K562 (cell line): ENCODE results near the gene OPA1. TPM values are rescaled to one million over a fixed set of nuclear protein-coding genes. Genes with fewer than 3 reads are reported as not detected.

Experiments used
- ATAC-seq: fragments of 200-7000 bp; cut with Tn5 transposase; 3 replicates; pipeline ENCODE4 v1.9.1; 2020; ENCODE audit warnings: moderate library complexity
- BruUV-seq: library from RNA; stranded (reverse); fragments of 400-500 nt; replicated peaks from 2 replicates; lab custom pipeline; 2021; lab: Mats Ljungman, UMichigan
- CTCF ChIA-PET: fragments of 300-600 bp; formaldehyde crosslinking; extraction: SDS; loops from one replicate; lab custom pipeline; 2021; ENCODE audit warnings: low intra/inter-chr PET ratio; lab: Yijun Ruan, JAX
- POLR2A ChIA-PET: fragments of 300-600, 350-650 bp; sonication (Branson Sonifier 250); formaldehyde crosslinking; extraction: SDS; loops from one replicate; lab custom pipeline; 2021; ENCODE audit warnings: antibody characterized with exemption, inconsistent platforms; lab: Yijun Ruan, JAX
- DNase-seq, 4 experiments: peaks; one replicate each; pipeline versions ENCODE4 v3.0.0 to v3.0.0-alpha.2; 2011 to 2018; ENCODE audit warnings: low spot score in 3 of 4, mixed read lengths in 3 of 4; ENCODE audit errors: extremely low read depth in 1 of 4
- FAIRE-seq: peaks from 2 replicates; lab custom pipeline; 2011; peaks lifted over from hg19 to GRCh38; lab: Jason Lieb, UNC
- H2AFZ ChIP-seq: 2 replicates; pipeline ENCODE4 v1.6.0; 2011; ENCODE audit warnings: low read depth, low read length, control low read depth, inconsistent platforms
- H3K27ac ChIP-seq: fragments of 200-600 bp; 3 replicates; pipeline ENCODE4 v1.8.0; 2011; ENCODE audit warnings: low read depth, mild to moderate bottlenecking, control low read depth, inconsistent platforms, low read length, moderate library complexity, mixed read lengths; ENCODE audit errors: extremely low read depth
- H3K27me3 ChIP-seq, 2 experiments: fragments of 300-600 bp in 1 of 2; 2 replicates in 1 of 2; 3 replicates in 1 of 2; pipeline versions ENCODE4 v1.6.0 to v1.8.0; 2011; ENCODE audit warnings: inconsistent platforms in 2 of 2, low read length in 2 of 2, mild to moderate bottlenecking in 1 of 2, mixed read lengths in 1 of 2, moderate library complexity in 1 of 2; ENCODE audit not compliant: control insufficient read depth in 2 of 2, insufficient read depth in 2 of 2
- H3K36me3 ChIP-seq: fragments of 300-600 bp; 3 replicates; pipeline ENCODE4 v1.8.0; 2011; ENCODE audit warnings: mild to moderate bottlenecking, low read length, inconsistent platforms; ENCODE audit not compliant: control insufficient read depth, insufficient read depth
- H3K4me1 ChIP-seq, 2 experiments: fragments of 200-600 bp in 1 of 2; replicated peaks in 1 of 2; 2 replicates in 1 of 2; 3 replicates in 1 of 2; pipeline versions ENCODE4 v1.5.1 to v1.8.0; 2011; ENCODE audit warnings: inconsistent platforms in 2 of 2, low read length in 2 of 2, mild to moderate bottlenecking in 1 of 2, mixed read lengths in 1 of 2, moderate library complexity in 1 of 2; ENCODE audit not compliant: control insufficient read depth in 2 of 2, insufficient read depth in 2 of 2
- H3K4me2 ChIP-seq: 2 replicates; pipeline ENCODE4 v1.6.1; 2011; ENCODE audit warnings: low read length, control low read depth, inconsistent platforms, mixed read lengths; ENCODE audit not compliant: insufficient read depth
- H3K4me3 ChIP-seq: fragments of 200-600 bp; sonication (generic), shearing (Covaris generic); 2 replicates; pipeline ENCODE4 v1.5.1; 2016; ENCODE audit warnings: control low read depth, inconsistent platforms
- H3K79me2 ChIP-seq: fragments of 200-600 bp; 3 replicates; pipeline ENCODE4 v1.8.0; 2011; ENCODE audit warnings: low read length, inconsistent platforms; ENCODE audit not compliant: control insufficient read depth, insufficient read depth
- H3K9ac ChIP-seq, 2 experiments: 2 replicates each; pipeline versions ENCODE4 v1.6.0 to v1.6.1; 2011; ENCODE audit warnings: low read depth in 2 of 2, low read length in 2 of 2, control low read depth in 1 of 2, inconsistent platforms in 1 of 2, mild to moderate bottlenecking in 1 of 2, mixed read lengths in 1 of 2; ENCODE audit not compliant: insufficient read depth in 1 of 2
- H3K9me1 ChIP-seq: one replicate; pipeline ENCODE4 v1.6.0; 2011; ENCODE audit warnings: inconsistent platforms, mild to moderate bottlenecking, low read length, moderate library complexity; ENCODE audit not compliant: control insufficient read depth, insufficient read depth
- H3K9me3 ChIP-seq: replicated peaks from 2 replicates; pipeline ENCODE4 v1.5.1; 2011; ENCODE audit warnings: low read depth, low read length, inconsistent platforms; ENCODE audit not compliant: control insufficient read depth, insufficient read depth
- H4K20me1 ChIP-seq: replicated peaks from 2 replicates; pipeline ENCODE4 v1.6.1; 2011; ENCODE audit warnings: low read length, inconsistent platforms, mixed read lengths; ENCODE audit not compliant: control insufficient read depth, insufficient read depth
- ETS2 ChIP-seq: IDR thresholded peaks from 2 replicates; pipeline ENCODE4 v1.6.1; 2016; ENCODE audit warnings: borderline replicate concordance, missing genetic modification characterization, mild to moderate bottlenecking, moderate library complexity, missing compliant biosample characterization; ENCODE audit not compliant: poor library complexity, severe bottlenecking
- GABPA ChIP-seq: fragments of 200-800 bp; sonication (Bioruptor generic); conservative IDR thresholded peaks from 2 replicates; pipeline ENCODE4 v1.6.1; 2016; ENCODE audit warnings: low read depth, missing genetic modification characterization, missing compliant biosample characterization
- MYBL2 ChIP-seq, 2 experiments: fragments of 450-650 bp in 1 of 2; sonication (generic) in 1 of 2; formaldehyde crosslinking in 1 of 2; IDR thresholded peaks; 2 replicates each; pipeline versions ENCODE4 v1.6.1 to v1.8.1; 2017 to 2022; ENCODE audit warnings: borderline replicate concordance in 1 of 2, inconsistent platforms in 1 of 2, low read depth in 1 of 2, mild to moderate bottlenecking in 1 of 2, missing genetic modification reagents in 1 of 2, moderate library complexity in 1 of 2
- ZKSCAN8 ChIP-seq: fragments of 200-800 bp; sonication (Bioruptor generic); IDR thresholded peaks from 2 replicates; pipeline ENCODE4 v1.6.1; 2016; ENCODE audit warnings: missing genetic modification characterization, missing compliant biosample characterization
- ZNF212 ChIP-seq: fragments of 450-650 bp; formaldehyde crosslinking; IDR thresholded peaks from 2 replicates; pipeline ENCODE4 v1.4.0; 2020; ENCODE audit warnings: mild to moderate bottlenecking
- ZNF561 ChIP-seq: fragments of 450-650 bp; formaldehyde crosslinking; conservative IDR thresholded peaks from 2 replicates; pipeline ENCODE4 v1.4.0; 2020; ENCODE audit warnings: mild to moderate bottlenecking, moderate library complexity
- WGBS: fragments of 100-300 bp; shearing (Covaris generic); methylation state at CpG from one replicate; pipeline ENCODE4 v1.1.6; 2016; ENCODE audit warnings: low coverage, mixed read lengths; ENCODE audit not compliant: insufficient coverage; ENCODE audit errors: missing lambda C conversion rate; 5-methylcytosine and 5-hydroxymethylcytosine counted together
- in situ Hi-C: fragments of 300-500 bp; cut with MboI; formaldehyde crosslinking; loops from 4 replicates; pipeline ENCODE4 v1.15.0; 2018; ENCODE audit warnings: inconsistent platforms, mixed read lengths
- intact Hi-C: fragments of 100-400 bp; cut with micrococcal nuclease; formaldehyde crosslinking; loops from 2 replicates; pipeline ENCODE4 v1.14.2; 2022
- polyA plus RNA-seq, 8 experiments: library from polyadenylated mRNA; depleted of rRNA in 4 of 8; stranded (reverse) in 5 of 8; unstranded in 3 of 8; fragments of >200 nt; fragmentation: Nextera tagmentation in 2 of 8; fragmentation: Illumina TruSeq in 1 of 8; extraction: Ambion mirVana in 2 of 8; extraction: Trizol in 1 of 8; gene quantifications; 2 replicates each; pipeline versions ENCODE4 v1.2.1 to v1.2.3, GENCODE V29; 2011 to 2014; ENCODE audit warnings: inconsistent platforms in 1 of 8, missing spikeins in 1 of 8
- total RNA-seq, 7 experiments: library from RNA; depleted of rRNA in 6 of 7; stranded (reverse); fragments of >200 nt in 6 of 7; fragmentation: Illumina TruSeq in 2 of 7; extraction: Trizol in 2 of 7; gene quantifications; 2 replicates each; pipeline versions ENCODE4 v1.2.1 to v1.2.3, GENCODE V29; 2011 to 2021; ENCODE audit warnings: low replicate concordance in 1 of 7
- TF ChIP-seq, protein P1 (sequence below): fragments of 450-650 bp; IDR thresholded peaks from 2 replicates; pipeline ENCODE4 v1.6.1; 2016; ENCODE audit warnings: mild to moderate bottlenecking, moderate library complexity

Gene OPA1
- total and polyA plus RNA-seq, 9 of the 15 experiments (the other 6 are each of a cell fraction or from before 2014, with no cell fraction given): 19.7 to 127 (median 94.7) TPM

DNA sequence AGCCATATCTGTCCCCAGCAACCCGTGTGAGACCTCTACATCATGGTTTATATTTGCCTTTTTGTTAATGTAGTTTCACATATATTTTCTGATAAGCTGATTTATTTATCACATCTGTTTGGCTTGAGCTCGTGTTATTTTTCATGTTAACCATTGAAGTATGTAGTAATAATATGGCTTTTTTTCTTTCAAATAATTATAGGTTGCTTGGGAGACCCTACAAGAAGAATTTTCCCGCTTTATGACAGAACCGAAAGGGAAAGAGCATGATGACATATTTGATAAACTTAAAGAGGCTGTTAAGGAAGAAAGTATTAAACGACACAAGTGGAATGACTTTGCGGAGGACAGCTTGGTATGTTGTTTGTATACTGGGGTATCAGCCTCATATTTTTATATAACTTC, 63.9 kb downstream of the OPA1 start:
- intact Hi-C loops (no loop called here), in situ Hi-C loops (loop anchor here (10.0 kb wide), 1 partner anchor 668 kb away; no protein-coding TSS in a partner anchor)
- POLR2A ChIA-PET: interaction anchor here (0.8 to 2.4 kb wide), 5 partner anchors 10 to 47 kb away, joined by 3 to 10 read pairs (median 7); no protein-coding TSS in a partner anchor
- peaks cover 4 to 53% of the 10 kb centered on the region in 2 experiments for H3K4me1 ChIP-seq
- CTCF ChIA-PET: interaction anchor here (0.7 to 1.2 kb wide), 2 partner anchors 549 to 667 kb away, joined by 3 to 4 read pairs; no protein-coding TSS in a partner anchor
- peak overlapping the region in 1 of 2 experiments; percentile 71; a peak in 2 of 4 replicates for H3K9ac ChIP-seq
- no peak overlapping the region for H3K4me3 ChIP-seq
- peak overlapping the region; percentile 67 for H3K4me2 ChIP-seq
- H4K20me1 ChIP-seq: no peaks in the 10 kb centered on the region
- BruUV-seq: no TSS peak
- H3K9me1 ChIP-seq: no peaks in the 10 kb centered on the region
- peaks cover 8% of the 10 kb centered on the region; the same call in 1 of the 3 replicates for H3K79me2 ChIP-seq
- ATAC-seq (peak; percentile 18), FAIRE-seq (no peak), DNase-seq (peak in 1 of 4 experiments; percentile 37)
- peak overlapping the region; percentile 87 for H3K27ac ChIP-seq
- H3K27me3 ChIP-seq: no peaks in the 10 kb centered on the region
- peak overlapping the region; percentile 41 for H2AFZ ChIP-seq
- WGBS: 7% methylated on average over 6 of the region's 6 CpGs
- peaks cover 75% of the 10 kb centered on the region for H3K36me3 ChIP-seq
- H3K9me3 ChIP-seq: no peaks in the 10 kb centered on the region
- TF ChIP-seq GABPA (no peak), ZKSCAN8 (CRISPR knock-in tag) (0 out of 2 replicates have a peak, but pooled peaks have one; percentile 6), MYBL2 (IDR thresholded peaks at IDR 0.05; ENCODE audit: low read depth) (no peak), MYBL2 (CRISPR knock-in tag; IDR thresholded peaks at IDR 0.05; ENCODE audit: borderline replicate concordance) (no peak), ZNF561 (no peak), ZNF212 (no peak), ETS2 (no peak)
- TF ChIP-seq, protein P1, sequence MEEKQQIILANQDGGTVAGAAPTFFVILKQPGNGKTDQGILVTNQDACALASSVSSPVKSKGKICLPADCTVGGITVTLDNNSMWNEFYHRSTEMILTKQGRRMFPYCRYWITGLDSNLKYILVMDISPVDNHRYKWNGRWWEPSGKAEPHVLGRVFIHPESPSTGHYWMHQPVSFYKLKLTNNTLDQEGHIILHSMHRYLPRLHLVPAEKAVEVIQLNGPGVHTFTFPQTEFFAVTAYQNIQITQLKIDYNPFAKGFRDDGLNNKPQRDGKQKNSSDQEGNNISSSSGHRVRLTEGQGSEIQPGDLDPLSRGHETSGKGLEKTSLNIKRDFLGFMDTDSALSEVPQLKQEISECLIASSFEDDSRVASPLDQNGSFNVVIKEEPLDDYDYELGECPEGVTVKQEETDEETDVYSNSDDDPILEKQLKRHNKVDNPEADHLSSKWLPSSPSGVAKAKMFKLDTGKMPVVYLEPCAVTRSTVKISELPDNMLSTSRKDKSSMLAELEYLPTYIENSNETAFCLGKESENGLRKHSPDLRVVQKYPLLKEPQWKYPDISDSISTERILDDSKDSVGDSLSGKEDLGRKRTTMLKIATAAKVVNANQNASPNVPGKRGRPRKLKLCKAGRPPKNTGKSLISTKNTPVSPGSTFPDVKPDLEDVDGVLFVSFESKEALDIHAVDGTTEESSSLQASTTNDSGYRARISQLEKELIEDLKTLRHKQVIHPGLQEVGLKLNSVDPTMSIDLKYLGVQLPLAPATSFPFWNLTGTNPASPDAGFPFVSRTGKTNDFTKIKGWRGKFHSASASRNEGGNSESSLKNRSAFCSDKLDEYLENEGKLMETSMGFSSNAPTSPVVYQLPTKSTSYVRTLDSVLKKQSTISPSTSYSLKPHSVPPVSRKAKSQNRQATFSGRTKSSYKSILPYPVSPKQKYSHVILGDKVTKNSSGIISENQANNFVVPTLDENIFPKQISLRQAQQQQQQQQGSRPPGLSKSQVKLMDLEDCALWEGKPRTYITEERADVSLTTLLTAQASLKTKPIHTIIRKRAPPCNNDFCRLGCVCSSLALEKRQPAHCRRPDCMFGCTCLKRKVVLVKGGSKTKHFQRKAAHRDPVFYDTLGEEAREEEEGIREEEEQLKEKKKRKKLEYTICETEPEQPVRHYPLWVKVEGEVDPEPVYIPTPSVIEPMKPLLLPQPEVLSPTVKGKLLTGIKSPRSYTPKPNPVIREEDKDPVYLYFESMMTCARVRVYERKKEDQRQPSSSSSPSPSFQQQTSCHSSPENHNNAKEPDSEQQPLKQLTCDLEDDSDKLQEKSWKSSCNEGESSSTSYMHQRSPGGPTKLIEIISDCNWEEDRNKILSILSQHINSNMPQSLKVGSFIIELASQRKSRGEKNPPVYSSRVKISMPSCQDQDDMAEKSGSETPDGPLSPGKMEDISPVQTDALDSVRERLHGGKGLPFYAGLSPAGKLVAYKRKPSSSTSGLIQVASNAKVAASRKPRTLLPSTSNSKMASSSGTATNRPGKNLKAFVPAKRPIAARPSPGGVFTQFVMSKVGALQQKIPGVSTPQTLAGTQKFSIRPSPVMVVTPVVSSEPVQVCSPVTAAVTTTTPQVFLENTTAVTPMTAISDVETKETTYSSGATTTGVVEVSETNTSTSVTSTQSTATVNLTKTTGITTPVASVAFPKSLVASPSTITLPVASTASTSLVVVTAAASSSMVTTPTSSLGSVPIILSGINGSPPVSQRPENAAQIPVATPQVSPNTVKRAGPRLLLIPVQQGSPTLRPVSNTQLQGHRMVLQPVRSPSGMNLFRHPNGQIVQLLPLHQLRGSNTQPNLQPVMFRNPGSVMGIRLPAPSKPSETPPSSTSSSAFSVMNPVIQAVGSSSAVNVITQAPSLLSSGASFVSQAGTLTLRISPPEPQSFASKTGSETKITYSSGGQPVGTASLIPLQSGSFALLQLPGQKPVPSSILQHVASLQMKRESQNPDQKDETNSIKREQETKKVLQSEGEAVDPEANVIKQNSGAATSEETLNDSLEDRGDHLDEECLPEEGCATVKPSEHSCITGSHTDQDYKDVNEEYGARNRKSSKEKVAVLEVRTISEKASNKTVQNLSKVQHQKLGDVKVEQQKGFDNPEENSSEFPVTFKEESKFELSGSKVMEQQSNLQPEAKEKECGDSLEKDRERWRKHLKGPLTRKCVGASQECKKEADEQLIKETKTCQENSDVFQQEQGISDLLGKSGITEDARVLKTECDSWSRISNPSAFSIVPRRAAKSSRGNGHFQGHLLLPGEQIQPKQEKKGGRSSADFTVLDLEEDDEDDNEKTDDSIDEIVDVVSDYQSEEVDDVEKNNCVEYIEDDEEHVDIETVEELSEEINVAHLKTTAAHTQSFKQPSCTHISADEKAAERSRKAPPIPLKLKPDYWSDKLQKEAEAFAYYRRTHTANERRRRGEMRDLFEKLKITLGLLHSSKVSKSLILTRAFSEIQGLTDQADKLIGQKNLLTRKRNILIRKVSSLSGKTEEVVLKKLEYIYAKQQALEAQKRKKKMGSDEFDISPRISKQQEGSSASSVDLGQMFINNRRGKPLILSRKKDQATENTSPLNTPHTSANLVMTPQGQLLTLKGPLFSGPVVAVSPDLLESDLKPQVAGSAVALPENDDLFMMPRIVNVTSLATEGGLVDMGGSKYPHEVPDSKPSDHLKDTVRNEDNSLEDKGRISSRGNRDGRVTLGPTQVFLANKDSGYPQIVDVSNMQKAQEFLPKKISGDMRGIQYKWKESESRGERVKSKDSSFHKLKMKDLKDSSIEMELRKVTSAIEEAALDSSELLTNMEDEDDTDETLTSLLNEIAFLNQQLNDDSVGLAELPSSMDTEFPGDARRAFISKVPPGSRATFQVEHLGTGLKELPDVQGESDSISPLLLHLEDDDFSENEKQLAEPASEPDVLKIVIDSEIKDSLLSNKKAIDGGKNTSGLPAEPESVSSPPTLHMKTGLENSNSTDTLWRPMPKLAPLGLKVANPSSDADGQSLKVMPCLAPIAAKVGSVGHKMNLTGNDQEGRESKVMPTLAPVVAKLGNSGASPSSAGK: peak; percentile 46
